Activated T-cell treated with anti-CD3 and anti-CD28 coated beads, Interleukin-2, amount 50 U/mL, for 72 hours (primary cell): Measurements from ENCODE around the gene PIK3C2G. TPM values are rescaled to one million over a fixed set of nuclear protein-coding genes. Genes with fewer than 3 reads are reported as not detected.
"Not testable (repeated sequence)": the region's sequence is repeated elsewhere in the genome, so short reads cannot be mapped to it uniquely, and the experiment has no call there.

Source experiments
- ATAC-seq, 2 donors: fragments of 150-1000 bp; cut with Tn5 transposase; replicated peaks in 1 of 2; 2 replicates each; pipeline ENCODE4 v1.10.0; 2021; ENCODE audit warnings: moderate library complexity in 2 of 2, mild to moderate bottlenecking in 1 of 2
- DNase-seq, 2 donors: peaks; one replicate each; pipeline ENCODE4 v3.0.0; 2021 to 2022; ENCODE audit warnings: mixed read lengths in 1 of 2
- H3K27ac Mint-ChIP-seq: one replicate; pipeline ENCODE4 v1.8.0; 2022; ENCODE audit warnings: mild to moderate bottlenecking, moderate library complexity, mixed read lengths
- H3K27me3 Mint-ChIP-seq: one replicate; pipeline ENCODE4 v1.8.0; 2022; ENCODE audit warnings: low read depth, mixed read lengths
- H3K36me3 Mint-ChIP-seq, 2 donors: one replicate each; pipeline ENCODE4 v1.8.0; 2022; ENCODE audit warnings: mixed read lengths in 2 of 2, mild to moderate bottlenecking in 1 of 2; ENCODE audit not compliant: insufficient read depth in 2 of 2
- H3K4me1 Mint-ChIP-seq: one replicate; pipeline ENCODE4 v1.8.0; 2022; ENCODE audit warnings: low read depth, mixed read lengths
- H3K4me3 Mint-ChIP-seq, 2 donors: one replicate each; pipeline ENCODE4 v1.8.0; 2022; ENCODE audit warnings: mild to moderate bottlenecking in 2 of 2, mixed read lengths in 2 of 2, moderate library complexity in 2 of 2
- H3K9me3 Mint-ChIP-seq, 2 donors: one replicate each; pipeline ENCODE4 v1.8.0; 2022; ENCODE audit warnings: mixed read lengths in 2 of 2
- total RNA-seq, 2 donors: library from RNA; stranded (reverse); gene quantifications; one replicate each; pipeline ENCODE4 v1.2.3, GENCODE V29; 2022

The PIK3C2G gene
- total RNA-seq, 2 donors from 2014 or later = not detected

- H3K4me3 Mint-ChIP-seq = no peak overlapping the region
These were observed 215.5 kb downstream of the PIK3C2G start for GRCh38 chr12:18476861-18477260.

GRCh38 chr12:18479256-18479655, 217.9 kb downstream of the PIK3C2G start:
- Mint-ChIP-seq H3K36me3 (no peaks in the 10 kb centered on the region), H3K9me3 (peaks cover 5 to 6% of the 10 kb centered on the region in 2 donors), H3K4me3 (no peak overlapping the region), H3K27ac (no peak overlapping the region), H3K4me1 (no peaks in the 10 kb centered on the region), H3K27me3 (no peaks in the 10 kb centered on the region)
- ATAC-seq = no peak
- DNase-seq = no peak

More at GRCh38 chr12:18476861-18477260, 215.5 kb downstream of the PIK3C2G start:
- H3K36me3 Mint-ChIP-seq = no peaks in the 10 kb centered on the region
- no peaks in the 10 kb centered on the region for H3K4me1 Mint-ChIP-seq
- H3K27ac Mint-ChIP-seq = no peak overlapping the region
- no peaks in the 10 kb centered on the region for H3K27me3 Mint-ChIP-seq
- H3K9me3 Mint-ChIP-seq = peaks cover 0 to 6% of the 10 kb centered on the region in 2 donors
- ATAC-seq (no peak), DNase-seq (no peak)

- Mint-ChIP-seq H3K27me3 (no peaks in the 10 kb centered on the region), H3K4me3 (no peak overlapping the region), H3K36me3 (no peaks in the 10 kb centered on the region), H3K4me1 (no peaks in the 10 kb centered on the region), H3K9me3 (peaks cover 5 to 7% of the 10 kb centered on the region in 2 donors), H3K27ac (no peak overlapping the region)
- DNase-seq (no peak), ATAC-seq (no peak)
These were observed 221.3 kb downstream of the PIK3C2G start for GRCh38 chr12:18482601-18483120.

- Mint-ChIP-seq H3K4me1 (no peaks in the 10 kb centered on the region), H3K4me3 (no peak overlapping the region), H3K27ac (no peak overlapping the region), H3K36me3 (no peaks in the 10 kb centered on the region), H3K27me3 (no peaks in the 10 kb centered on the region), H3K9me3 (peaks cover 5 to 7% of the 10 kb centered on the region in 2 donors)
- ATAC-seq (no peak), DNase-seq (no peak)
These were observed 222.5 kb downstream of the PIK3C2G start for GRCh38 chr12:18483698-18484325.

GRCh38 chr12:18486036-18486435, 224.7 kb downstream of the PIK3C2G start:
- Mint-ChIP-seq H3K36me3 (no peaks in the 10 kb centered on the region), H3K4me1 (no peaks in the 10 kb centered on the region), H3K4me3 (no peak overlapping the region), H3K9me3 (peaks cover 4 to 7% of the 10 kb centered on the region in 2 donors), H3K27me3 (no peaks in the 10 kb centered on the region), H3K27ac (no peak overlapping the region)
- DNase-seq (no peak), ATAC-seq (no peak)

DNA sequence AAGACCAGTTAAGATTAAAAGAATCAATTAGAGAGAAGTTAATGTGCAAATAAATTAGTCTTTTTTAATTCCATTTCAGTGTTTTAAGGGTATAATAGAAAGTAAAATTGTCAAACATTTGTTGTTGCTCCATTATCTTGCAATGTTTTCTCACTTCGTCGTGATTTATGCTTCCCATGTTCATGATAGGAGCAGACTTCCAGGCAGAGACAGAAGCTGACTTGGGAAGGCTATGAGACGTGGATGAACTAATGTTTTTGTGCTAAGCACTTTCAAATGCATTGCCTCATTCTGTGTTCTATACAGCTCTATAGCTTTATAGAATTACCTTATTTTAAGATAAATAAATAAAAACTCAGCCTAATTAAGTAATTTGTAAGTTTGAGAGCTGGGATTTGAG, 226.2 kb downstream of the PIK3C2G start:
- H3K4me1 Mint-ChIP-seq = no peaks in the 10 kb centered on the region
- no peak overlapping the region for H3K27ac Mint-ChIP-seq
- ATAC-seq (no peak), DNase-seq (no peak)
- peaks cover 4 to 7% of the 10 kb centered on the region in 2 donors for H3K9me3 Mint-ChIP-seq
- H3K4me3 Mint-ChIP-seq = no peak overlapping the region
- H3K36me3 Mint-ChIP-seq = no peaks in the 10 kb centered on the region
- H3K27me3 Mint-ChIP-seq = no peaks in the 10 kb centered on the region

- H3K4me3 Mint-ChIP-seq = no peak overlapping the region
- no peak for DNase-seq
- H3K36me3 Mint-ChIP-seq = no peaks in the 10 kb centered on the region
- H3K27me3 Mint-ChIP-seq = no peaks in the 10 kb centered on the region
- peaks cover under 1 to 2% of the 10 kb centered on the region in 2 donors for H3K9me3 Mint-ChIP-seq
- no peaks in the 10 kb centered on the region for H3K4me1 Mint-ChIP-seq
- H3K27ac Mint-ChIP-seq = no peak overlapping the region
- ATAC-seq = no peak
These were observed 231.2 kb downstream of the PIK3C2G start for GRCh38 chr12:18492372-18493025.

DNA sequence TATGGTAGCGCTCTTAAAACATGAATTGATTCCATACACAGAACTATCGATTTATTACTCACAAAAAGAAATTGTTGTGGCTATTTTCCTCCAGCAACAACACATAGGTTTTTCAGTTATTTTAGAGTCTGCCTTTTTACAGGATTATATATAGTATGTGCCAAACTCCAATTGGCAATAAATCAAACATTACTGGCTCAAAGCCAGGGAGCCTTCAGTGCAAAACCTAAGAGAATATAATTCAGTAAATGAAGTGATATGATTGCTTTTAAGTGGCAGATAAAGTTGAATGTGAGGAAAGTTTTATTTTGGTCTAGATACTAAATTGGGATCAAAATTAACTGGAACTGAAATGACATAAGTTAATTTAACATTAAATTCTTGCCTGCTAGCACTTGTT, 234.8 kb downstream of the PIK3C2G start:
- Mint-ChIP-seq H3K27me3 (no peaks in the 10 kb centered on the region), H3K4me1 (no peaks in the 10 kb centered on the region), H3K36me3 (peaks cover 0 to 2% of the 10 kb centered on the region in 2 donors), H3K9me3 (peaks cover 2 to 5% of the 10 kb centered on the region in 2 donors), H3K4me3 (no peak overlapping the region), H3K27ac (no peak overlapping the region)
- no peak for ATAC-seq
- DNase-seq = no peak

DNA sequence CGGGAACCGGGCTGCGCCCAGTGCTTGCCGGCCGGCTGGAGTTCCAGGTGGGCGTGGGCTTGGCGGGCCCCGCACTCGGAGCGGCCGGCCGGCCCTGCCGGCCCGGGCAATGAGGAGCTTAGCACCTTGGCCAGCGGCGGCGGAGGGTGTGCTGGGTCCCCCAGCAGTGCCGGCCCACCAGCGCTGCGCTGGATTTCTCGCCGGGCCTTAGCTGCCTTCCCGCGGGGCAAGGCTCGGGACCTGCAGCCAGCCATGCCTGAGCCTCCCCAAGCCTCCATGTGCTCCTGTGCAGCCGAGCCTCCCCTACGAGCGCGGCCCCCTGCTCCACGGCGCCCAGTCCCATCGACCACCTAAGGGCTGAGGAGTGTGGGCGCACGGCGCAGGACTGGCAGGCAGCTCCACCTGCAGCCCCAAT, 238.8 kb downstream of the PIK3C2G start:
- not testable (repeated sequence) for H3K4me3 Mint-ChIP-seq, H3K27me3 Mint-ChIP-seq, DNase-seq, ATAC-seq, H3K4me1 Mint-ChIP-seq, H3K27ac Mint-ChIP-seq, H3K9me3 Mint-ChIP-seq, H3K36me3 Mint-ChIP-seq

GRCh38 chr12:18500736-18501135, 239.4 kb downstream of the PIK3C2G start:
- not testable (repeated sequence) for H3K4me3 Mint-ChIP-seq, ATAC-seq, H3K27me3 Mint-ChIP-seq, H3K36me3 Mint-ChIP-seq, DNase-seq, H3K4me1 Mint-ChIP-seq, H3K9me3 Mint-ChIP-seq, H3K27ac Mint-ChIP-seq

GRCh38 chr12:18502422-18502968, 241.2 kb downstream of the PIK3C2G start:
- Mint-ChIP-seq H3K9me3 (peaks cover 6% of the 10 kb centered on the region in 2 donors), H3K27me3 (no peaks in the 10 kb centered on the region), H3K4me3 (no peak overlapping the region), H3K27ac (no peak overlapping the region), H3K4me1 (no peaks in the 10 kb centered on the region), H3K36me3 (peaks cover 0 to 2% of the 10 kb centered on the region in 2 donors)
- DNase-seq (no peak), ATAC-seq (no peak)

- H3K9me3 Mint-ChIP-seq = peaks cover 10 to 16% of the 10 kb centered on the region in 2 donors
- no peak overlapping the region for H3K27ac Mint-ChIP-seq
- H3K36me3 Mint-ChIP-seq = peaks cover 0 to 2% of the 10 kb centered on the region in 2 donors
- H3K4me3 Mint-ChIP-seq = no peak overlapping the region
- no peaks in the 10 kb centered on the region for H3K27me3 Mint-ChIP-seq
- ATAC-seq = no peak
- H3K4me1 Mint-ChIP-seq = no peaks in the 10 kb centered on the region
- DNase-seq = no peak
These were observed 260.1 kb downstream of the PIK3C2G start for GRCh38 chr12:18521461-18521860.

DNA sequence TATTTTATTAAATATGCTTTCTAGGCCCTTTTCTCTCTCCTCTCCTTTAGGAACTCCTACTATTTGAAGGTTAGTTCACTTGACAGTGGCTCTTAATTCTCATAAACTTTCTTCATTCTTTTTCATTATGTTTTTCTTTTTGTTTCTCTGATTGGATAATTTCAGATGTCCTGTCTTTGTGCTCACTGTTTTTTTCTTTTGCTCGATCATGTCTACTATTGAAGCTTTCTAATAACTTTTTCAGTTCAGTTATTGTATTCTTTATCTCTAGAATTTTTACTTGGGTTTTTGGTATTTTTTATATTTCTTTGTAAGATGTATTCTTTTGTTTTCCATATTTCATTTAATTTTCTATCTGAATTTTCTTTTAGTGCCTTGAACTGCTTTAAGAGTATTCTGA, 261.5 kb downstream of the PIK3C2G start:
- H3K36me3 Mint-ChIP-seq = peaks cover 1 to 2% of the 10 kb centered on the region in 2 donors
- H3K9me3 Mint-ChIP-seq = peaks cover 10 to 11% of the 10 kb centered on the region in 2 donors
- H3K27me3 Mint-ChIP-seq = no peaks in the 10 kb centered on the region
- H3K27ac Mint-ChIP-seq = no peak overlapping the region
- ATAC-seq (no peak), DNase-seq (no peak)
- H3K4me1 Mint-ChIP-seq = no peaks in the 10 kb centered on the region
- no peak overlapping the region for H3K4me3 Mint-ChIP-seq
